LNCaP clone FGC (cell line): ENCODE measurements around the gene TRIM38.

Experiments used
- DNase-seq: peaks from one replicate; pipeline ENCODE4 v3.0.0-alpha.2; 2011; ENCODE audit warnings: low read depth
- H3K4me3 ChIP-seq: 2 replicates; pipeline ENCODE4 v1.5.1; 2011; ENCODE audit warnings: mild to moderate bottlenecking, low read depth, low read length, control low read depth
- TF ChIP-seq, protein P1 (sequence below): IDR thresholded peaks from 2 replicates; pipeline ENCODE4 v1.5.1; 2012; ENCODE audit warnings: mild to moderate bottlenecking; ENCODE audit not compliant: control insufficient read depth, insufficient read depth; ENCODE audit errors: extremely low read depth

The TRIM38 gene

DNA sequence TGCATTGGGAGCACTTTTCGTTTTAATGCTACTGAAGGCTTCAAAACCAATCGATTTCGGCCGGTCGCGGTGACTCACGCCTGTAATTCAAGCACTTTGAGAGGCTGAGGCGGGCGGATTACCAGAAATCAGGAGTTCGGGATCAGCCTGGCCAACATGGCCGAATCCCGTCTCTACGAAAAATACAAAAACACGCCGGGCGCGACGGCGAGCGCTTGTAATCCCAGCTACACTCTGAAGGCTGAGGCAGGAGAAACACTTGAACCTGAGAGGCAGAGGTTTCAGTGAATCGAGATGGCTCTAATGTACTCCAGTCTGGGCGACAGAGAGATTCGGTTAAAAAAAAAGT, 58.4 kb downstream of the TRIM38 start:
- TF ChIP-seq, protein P1, sequence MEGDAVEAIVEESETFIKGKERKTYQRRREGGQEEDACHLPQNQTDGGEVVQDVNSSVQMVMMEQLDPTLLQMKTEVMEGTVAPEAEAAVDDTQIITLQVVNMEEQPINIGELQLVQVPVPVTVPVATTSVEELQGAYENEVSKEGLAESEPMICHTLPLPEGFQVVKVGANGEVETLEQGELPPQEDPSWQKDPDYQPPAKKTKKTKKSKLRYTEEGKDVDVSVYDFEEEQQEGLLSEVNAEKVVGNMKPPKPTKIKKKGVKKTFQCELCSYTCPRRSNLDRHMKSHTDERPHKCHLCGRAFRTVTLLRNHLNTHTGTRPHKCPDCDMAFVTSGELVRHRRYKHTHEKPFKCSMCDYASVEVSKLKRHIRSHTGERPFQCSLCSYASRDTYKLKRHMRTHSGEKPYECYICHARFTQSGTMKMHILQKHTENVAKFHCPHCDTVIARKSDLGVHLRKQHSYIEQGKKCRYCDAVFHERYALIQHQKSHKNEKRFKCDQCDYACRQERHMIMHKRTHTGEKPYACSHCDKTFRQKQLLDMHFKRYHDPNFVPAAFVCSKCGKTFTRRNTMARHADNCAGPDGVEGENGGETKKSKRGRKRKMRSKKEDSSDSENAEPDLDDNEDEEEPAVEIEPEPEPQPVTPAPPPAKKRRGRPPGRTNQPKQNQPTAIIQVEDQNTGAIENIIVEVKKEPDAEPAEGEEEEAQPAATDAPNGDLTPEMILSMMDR: no peak
- peak; percentile 23 for DNase-seq
- peak overlapping the region; percentile 65 for H3K4me3 ChIP-seq

DNA sequence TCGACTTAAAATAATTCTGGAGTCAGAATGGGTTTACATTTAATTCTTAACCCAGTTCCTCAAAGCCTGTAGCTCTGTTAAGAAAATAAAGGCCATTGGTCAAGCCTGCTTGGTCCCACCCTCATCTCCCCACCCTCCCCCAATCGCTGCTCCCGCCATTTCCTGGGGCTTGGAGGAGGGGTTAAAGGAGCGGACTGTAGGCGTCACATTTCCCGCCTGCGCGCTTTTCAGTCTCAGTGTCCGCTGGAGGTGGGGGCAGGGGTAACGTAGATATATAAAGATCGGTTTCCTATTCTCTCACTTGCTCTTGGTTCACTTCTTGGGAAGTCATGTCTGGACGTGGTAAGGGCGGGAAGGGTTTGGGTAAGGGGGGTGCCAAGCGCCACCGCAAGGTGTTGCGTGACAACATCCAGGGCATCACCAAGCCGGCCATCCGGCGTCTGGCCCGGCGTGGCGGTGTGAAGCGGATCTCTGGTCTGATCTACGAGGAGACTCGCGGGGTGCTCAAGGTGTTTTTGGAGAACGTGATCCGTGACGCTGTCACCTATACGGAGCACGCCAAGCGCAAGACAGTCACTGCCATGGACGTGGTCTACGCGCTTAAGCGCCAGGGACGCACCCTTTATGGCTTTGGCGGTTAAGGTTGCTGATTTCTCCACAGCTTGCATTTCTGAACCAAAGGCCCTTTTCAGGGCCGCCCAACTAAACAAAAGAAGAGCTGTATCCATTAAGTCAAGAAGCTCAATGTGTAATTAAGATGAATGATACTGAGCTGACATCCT, 58.9 kb downstream of the TRIM38 start:
- H3K4me3 ChIP-seq: peak overlapping the region; percentile 65
- DNase-seq: peak; percentile 79
- TF ChIP-seq, protein P1: no peak

DNA sequence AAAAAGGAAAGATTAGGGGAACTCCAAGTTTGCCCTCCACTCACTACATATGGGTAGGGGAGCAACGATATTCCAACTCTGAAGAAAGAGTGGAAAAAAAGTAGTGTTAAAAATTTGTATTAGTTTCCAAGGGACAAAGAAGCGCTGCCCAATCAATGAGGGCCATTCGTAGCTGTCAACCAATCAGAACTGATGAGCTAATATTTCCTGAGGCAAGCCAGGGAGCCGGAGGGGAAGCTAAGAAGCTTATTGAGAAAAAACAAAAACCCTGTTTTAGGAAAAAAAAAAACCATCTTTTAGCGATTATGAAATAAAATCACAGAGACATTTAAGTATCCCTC, 59.5 kb downstream of the TRIM38 start:
- peak overlapping the region; percentile 65 for H3K4me3 ChIP-seq
- TF ChIP-seq, protein P1: no peak
- peak; percentile 57 for DNase-seq

DNA sequence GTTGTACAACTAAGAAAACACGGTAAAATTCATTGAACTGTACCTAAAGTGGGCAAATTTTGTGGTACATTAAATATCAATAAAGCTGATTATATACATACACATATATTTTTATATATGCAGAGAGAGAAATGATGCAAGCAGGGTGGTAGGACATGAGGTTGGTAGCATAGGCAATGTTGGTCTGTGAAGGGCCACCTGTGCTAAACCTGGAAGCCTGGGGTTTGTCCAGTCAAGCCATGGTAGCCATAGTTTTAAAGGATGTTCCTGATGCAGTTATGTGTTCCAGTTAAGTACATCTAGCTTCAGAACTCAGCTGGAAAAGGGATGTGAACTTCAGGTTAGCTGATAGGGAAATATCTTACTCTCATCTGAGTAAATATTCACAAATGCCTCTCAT, 60.1 kb downstream of the TRIM38 start:
- TF ChIP-seq, protein P1: no peak
- H3K4me3 ChIP-seq: no peak overlapping the region
- DNase-seq: no peak

DNA sequence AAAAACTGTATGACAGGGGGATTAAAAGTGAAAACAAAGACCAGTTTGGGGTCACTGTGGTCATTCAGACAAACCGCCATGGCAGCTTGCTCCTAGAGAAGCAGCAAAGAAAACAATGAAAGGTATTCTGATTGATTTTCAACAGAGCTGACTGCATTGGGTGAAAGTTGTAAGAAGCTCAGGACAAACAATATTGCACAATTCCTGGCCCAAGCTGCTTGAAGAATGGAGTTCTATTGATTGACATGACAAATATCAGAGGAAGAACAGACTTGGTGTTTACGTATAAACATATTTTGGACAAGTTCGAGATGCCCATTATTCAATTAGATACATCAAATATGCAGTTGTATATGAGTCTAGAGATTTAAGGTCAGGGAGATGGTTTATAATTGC, 62.0 kb downstream of the TRIM38 start:
- TF ChIP-seq, protein P1: no peak
- DNase-seq: no peak
- no peak overlapping the region for H3K4me3 ChIP-seq

DNA sequence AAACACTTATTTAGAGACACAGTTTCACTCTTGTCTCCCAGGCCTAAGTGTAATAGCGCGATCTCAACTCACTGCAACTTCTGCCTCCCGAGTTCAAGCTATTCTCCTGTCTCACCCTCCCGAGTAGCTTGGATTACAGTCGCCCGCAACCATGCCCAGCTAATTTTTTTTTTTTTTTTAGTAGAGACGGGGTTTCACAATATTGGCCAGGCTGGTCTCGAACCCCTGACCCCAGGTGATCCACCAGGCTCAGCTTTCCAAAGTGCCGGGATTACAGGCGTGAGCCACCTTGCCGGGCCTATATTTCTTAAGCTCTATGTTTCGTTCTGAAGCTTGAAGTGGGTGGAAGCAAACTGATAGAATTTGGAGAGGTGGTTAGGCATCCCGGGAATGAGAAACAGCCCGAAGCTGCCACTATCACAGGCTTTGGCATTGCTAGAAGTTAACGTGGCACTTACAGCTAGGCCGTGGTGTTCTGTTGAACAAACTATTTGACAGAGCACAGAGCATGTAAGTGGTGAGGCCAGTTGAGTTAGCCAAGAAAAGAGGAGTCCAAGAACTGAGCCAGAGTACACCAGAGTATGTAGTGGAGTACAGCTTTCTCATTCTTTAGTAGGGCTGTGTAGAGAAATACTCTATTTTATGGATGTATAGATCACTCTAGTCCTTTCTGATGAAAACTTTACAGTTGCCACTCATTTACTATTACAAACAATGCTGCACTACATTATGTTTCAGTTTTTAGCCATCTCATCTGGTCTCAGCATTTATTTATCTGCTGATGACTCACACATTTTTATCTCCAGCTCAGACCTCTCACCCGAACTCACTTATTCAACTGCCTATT, 62.7 kb downstream of the TRIM38 start:
- H3K4me3 ChIP-seq: no peak overlapping the region
- TF ChIP-seq, protein P1: no peak
- DNase-seq: peak; percentile 36
